ENCODE results near the gene COX8A.
"Not testable (repeated sequence)": the region's sequence is repeated elsewhere in the genome, so short reads cannot be mapped to it uniquely, and the experiment has no call there.

Gene COX8A

GRCh38 chr11:63974259-63975143 is at the start of gene COX8A:
Gene COX8A, plus strand, starts transcription at chr11:63974620. Its CDS starts 61 bp downstream, at chr11:63974681.
- DNase-seq = peak; percentile 98

GRCh38 chr11:63929616-63930015 is 44.8 kb upstream of the COX8A start:
- DNase-seq = no peak

- no peak for DNase-seq
Observed at GRCh38 chr11:63931045-63931444, 43.4 kb upstream of the COX8A start.

- no peak for DNase-seq
Observed at GRCh38 chr11:63931876-63932275, 42.5 kb upstream of the COX8A start.

- no peak for DNase-seq
Observed at GRCh38 chr11:63933459-63933858, 41.0 kb upstream of the COX8A start.

- peak in 1 of 2 donors; percentile 21 for DNase-seq
Observed at GRCh38 chr11:63937713-63938478, 36.5 kb upstream of the COX8A start.

GRCh38 chr11:63938479-63939396 is 35.7 kb upstream of the COX8A start, which contains the start of gene NAA40:
Gene NAA40, plus strand, starts transcription at chr11:63939002. Its CDS starts 95 bp downstream, at chr11:63939097.
- DNase-seq = peak; percentile 94 to 96

- DNase-seq = no peak
Observed at GRCh38 chr11:63939397-63939891, 35.0 kb upstream of the COX8A start.

- no peak for DNase-seq
Observed at GRCh38 chr11:63940786-63941185, 33.6 kb upstream of the COX8A start.

- DNase-seq = no peak
Observed at GRCh38 chr11:63941901-63942300, 32.5 kb upstream of the COX8A start.

GRCh38 chr11:63942803-63943202 is 31.6 kb upstream of the COX8A start:
- no peak for DNase-seq

- DNase-seq = no peak
Observed at GRCh38 chr11:63944987-63945386, 29.4 kb upstream of the COX8A start.

- DNase-seq = peak; percentile 46 to 62
Observed at GRCh38 chr11:63945477-63946163, 28.8 kb upstream of the COX8A start.

- peak; percentile 27 to 40 for DNase-seq
Observed at GRCh38 chr11:63951779-63952536, 22.5 kb upstream of the COX8A start.

GRCh38 chr11:63952570-63952969 is 21.9 kb upstream of the COX8A start:
- no peak for DNase-seq

- DNase-seq = no peak
Observed at GRCh38 chr11:63958008-63958407, 16.4 kb upstream of the COX8A start.

- DNase-seq = peak; percentile 39 to 46
Observed at GRCh38 chr11:63961608-63962412, 12.6 kb upstream of the COX8A start.

- not testable (repeated sequence) for DNase-seq
Observed at GRCh38 chr11:63963895-63964294, 10.5 kb upstream of the COX8A start.

- no peak for DNase-seq
Observed at GRCh38 chr11:63966444-63966843, 8.0 kb upstream of the COX8A start.

- DNase-seq = no peak
Observed at GRCh38 chr11:63969461-63969860, 5.0 kb upstream of the COX8A start.
